GM18868 (cell line): Measurements from ENCODE around the gene RHOT1.
"Not testable (repeated sequence)": the region's sequence is repeated elsewhere in the genome, so short reads cannot be mapped to it uniquely, and the experiment has no call there.

ENCODE experiments used
- ATAC-seq: cut with Tn5 transposase; IDR thresholded peaks from one replicate; pipeline ENCODE4 v1.9.1; 2021; ENCODE audit warnings: mild to moderate bottlenecking, moderate library complexity; ENCODE audit not compliant: unreplicated experiment

RHOT1 gene

GRCh38 chr17:32123782-32124181 lies 18.5 kb upstream of the RHOT1 start:
- no peak for ATAC-seq

GRCh38 chr17:32124985-32125847 lies 17.1 kb upstream of the RHOT1 start:
- ATAC-seq: no peak

DNA sequence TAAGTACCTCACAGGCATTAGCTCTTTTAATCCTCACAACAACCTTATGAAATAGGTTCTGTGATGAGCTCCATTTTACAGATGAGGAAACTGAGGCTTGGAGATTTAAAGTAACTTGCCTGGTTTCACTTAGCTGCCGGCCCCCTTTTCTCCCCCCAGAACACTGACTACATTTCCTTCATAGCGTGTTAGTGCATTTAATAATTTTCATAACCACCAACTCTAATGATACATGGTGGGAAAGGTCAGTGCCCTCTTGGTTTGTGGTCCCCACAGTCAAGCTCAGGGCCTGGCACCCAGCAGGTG lies 16.5 kb upstream of the RHOT1 start:
- no peak for ATAC-seq

GRCh38 chr17:32126325-32126724 lies 16.0 kb upstream of the RHOT1 start:
- ATAC-seq: no peak

DNA sequence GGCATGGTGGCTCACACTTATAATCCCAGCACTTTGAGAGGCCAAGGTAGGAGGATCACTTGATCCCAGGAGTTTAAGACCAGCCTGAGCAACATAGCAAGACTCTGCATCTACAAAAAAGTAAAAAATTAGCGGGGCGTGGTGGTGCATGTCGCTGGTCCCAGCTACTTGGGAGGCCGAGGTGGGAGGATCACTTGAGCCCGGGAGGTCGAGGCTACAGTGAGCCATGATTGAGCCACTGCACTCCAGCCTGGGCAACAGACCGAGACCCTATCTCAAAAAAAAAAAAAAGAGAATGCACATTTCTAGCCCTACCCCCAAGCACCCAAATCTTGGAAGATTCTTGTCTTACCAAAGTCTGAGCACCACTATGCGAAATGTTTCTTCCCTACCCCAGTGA lies 15.6 kb upstream of the RHOT1 start:
- ATAC-seq: no peak

GRCh38 chr17:32127158-32127897 lies 15.0 kb upstream of the RHOT1 start:
- ATAC-seq: peak; percentile 83

DNA sequence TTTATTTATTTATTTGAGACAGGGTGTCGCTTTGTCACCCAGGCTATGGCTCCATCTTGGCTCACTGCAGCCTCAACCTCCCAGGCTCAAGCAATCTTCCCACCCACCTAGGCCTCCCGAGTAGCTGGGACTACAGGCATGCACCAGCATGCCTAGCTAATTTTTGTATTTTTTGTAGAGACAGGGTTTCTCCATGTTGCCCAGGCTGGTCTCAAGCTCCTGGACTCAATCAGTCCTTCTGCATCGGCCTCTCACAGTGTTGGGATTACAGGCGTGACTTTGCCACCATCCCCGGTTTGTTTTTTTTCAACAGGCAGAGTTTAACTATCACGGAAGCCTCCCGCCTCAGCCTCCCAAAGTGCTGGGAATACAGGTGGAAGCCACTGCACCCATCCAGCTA lies 13.8 kb upstream of the RHOT1 start:
- not testable (repeated sequence) for ATAC-seq

DNA sequence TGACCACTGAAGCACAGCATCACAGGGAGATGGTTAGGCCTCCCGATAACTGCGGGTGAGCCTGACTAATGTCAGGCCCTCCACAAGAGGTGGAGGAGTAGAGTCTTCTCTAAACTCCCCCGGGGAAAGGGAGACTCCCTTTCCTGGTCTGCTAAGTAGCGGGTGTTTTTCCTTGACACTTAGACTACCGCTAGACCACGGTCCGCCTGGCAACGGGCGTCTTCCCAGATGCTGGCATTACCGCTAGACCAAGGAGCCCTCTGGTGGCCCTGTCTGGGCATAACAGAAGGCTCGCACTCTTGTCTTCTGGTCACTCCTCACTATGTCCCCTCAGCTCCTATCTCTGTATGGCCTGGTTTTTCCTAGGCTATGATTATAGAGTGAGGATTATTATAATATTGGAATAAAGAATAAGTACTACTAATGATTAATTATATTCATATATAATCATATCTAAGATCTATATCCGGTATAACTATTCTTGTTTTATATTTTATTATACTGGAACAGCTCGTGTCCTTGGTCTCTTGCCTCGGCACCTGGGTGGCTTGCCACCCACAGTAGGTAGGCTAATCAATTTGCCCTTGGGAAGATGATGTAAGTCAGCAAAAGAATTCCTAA lies 6.7 kb upstream of the RHOT1 start:
- not testable (repeated sequence) for ATAC-seq

- no peak for ATAC-seq
These were observed 5.4 kb upstream of the RHOT1 start for GRCh38 chr17:32136856-32137255.

DNA sequence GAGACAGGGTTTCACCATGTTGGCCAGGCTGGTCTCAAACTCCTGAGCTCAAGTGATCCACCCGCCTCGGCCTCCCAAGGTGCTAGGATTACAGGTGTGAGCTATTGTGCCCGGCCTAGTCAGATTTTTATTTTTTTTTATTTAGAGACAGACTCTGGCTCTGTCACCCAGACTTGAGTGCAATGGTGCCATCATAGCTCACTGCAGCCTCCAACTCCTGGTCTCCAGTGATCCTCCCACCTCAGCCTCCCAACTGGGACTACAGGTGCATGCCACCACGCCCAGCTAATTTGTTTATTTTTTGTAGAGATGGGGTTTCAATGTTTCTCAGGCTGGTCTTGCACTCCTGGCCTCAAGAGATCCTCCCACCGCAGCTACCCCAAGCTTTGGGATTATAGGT lies 2.8 kb upstream of the RHOT1 start:
- ATAC-seq: not testable (repeated sequence)

DNA sequence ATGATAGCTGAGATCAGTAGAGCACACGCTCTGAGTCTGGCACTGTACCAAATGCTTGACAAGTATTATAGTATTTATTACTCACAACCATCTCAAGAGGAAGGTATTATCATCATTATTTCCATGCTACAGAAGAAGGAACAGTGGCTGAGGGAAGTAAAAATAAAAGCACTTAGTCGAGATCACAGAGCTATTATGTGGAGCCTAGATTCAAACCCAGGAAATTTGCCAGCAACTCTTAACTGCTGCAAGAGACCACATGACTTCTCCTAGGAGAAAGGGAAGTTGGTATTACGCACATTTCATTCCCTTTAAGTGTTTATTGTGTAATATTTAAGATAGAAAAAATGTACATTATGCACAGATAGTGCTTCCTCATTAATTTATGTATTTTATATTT lies 1.0 kb upstream of the RHOT1 start:
- ATAC-seq: no peak

DNA sequence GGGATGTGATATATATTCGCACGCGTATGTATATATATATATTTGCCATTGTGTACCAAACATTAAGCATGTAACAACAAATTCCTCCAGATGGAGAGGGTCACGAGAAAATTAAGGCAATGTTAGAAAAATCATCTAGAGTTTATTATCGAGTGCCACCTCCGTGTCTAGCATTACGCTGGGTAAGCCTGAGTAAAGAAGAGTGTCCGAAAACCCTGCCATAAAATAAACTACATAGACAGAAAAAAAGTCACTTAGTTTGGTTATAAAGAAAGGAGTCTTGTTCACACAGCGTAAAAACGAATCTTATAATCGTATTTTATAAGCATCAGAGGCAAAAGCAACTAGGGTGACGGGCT lies 644 bp upstream of the RHOT1 start:
- ATAC-seq: no peak

DNA sequence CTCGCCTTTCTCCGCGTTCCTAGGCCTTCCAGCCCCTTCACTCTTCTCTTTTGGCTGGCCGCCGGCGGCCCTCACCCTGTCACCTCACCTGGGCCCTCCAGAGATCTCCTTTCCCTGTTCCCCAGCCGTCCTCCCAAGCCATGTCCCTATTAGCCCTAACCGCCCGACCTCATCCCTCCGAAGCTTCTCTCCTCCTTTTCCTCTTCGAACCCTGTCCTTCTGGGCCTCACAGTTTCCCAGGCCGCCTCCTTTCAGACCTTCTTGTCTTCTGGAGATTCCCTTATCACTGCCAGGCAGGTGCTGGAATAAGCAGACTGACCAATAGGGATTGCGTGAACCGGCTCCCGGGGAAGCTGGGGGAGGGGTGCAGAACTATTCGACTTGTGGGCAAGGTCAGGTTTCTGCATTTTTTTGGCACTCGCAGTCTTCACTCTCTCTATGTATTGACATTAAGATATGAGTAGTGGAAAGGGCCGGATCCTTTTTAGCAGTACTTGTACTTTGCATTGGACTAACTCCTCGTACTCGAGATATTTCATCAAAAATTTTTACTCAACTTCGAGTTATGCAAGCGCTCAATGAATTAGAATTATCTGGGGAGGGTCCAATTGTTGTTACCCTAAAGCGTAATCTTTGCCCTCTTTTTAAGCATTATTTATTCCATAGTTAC lies 690 bp downstream of the RHOT1 start:
- no peak for ATAC-seq

DNA sequence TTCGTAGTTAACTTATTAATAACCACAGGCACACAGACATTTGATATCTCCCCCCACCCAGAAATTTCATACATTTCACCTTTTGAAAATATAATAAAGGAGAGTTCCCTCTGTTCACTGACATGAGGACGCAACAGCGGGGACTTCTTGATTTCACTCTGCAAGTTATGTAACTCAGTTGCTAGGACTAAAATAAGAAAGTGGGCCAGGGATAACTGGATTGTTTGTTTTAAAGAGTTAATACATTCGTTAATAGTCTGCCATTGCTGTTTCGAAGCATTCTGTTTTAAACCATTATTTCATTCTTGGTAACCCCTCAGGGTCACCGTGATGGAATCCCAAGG lies 1.2 kb downstream of the RHOT1 start:
- ATAC-seq: no peak

GRCh38 chr17:32144442-32144841 lies 2.1 kb downstream of the RHOT1 start:
- not testable (repeated sequence) for ATAC-seq

- ATAC-seq: no peak
These were observed 6.0 kb downstream of the RHOT1 start for GRCh38 chr17:32148351-32148750.

DNA sequence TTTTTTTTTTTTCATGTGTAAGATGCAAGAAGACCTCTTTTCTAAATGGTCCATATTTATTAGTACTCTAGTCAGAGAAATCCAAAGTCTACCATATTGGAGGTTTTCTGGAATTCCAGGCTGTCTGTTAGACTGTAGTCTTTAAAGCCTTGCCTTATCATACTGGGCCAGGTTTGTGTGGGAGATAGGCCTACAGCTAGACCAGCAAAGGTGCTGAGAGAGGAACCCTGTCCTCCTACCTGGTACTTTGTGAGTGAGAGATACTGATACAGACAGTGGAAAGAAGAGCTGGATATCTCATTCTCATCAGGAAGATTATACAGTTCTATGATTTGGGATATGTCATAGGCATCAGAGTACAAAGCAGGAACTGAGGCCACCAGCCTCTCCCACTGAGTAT lies 8.1 kb downstream of the RHOT1 start:
- ATAC-seq: no peak

- ATAC-seq: no peak
These were observed 9.8 kb downstream of the RHOT1 start for GRCh38 chr17:32152130-32152529.

GRCh38 chr17:32155896-32156295 lies 13.6 kb downstream of the RHOT1 start:
- ATAC-seq: no peak

DNA sequence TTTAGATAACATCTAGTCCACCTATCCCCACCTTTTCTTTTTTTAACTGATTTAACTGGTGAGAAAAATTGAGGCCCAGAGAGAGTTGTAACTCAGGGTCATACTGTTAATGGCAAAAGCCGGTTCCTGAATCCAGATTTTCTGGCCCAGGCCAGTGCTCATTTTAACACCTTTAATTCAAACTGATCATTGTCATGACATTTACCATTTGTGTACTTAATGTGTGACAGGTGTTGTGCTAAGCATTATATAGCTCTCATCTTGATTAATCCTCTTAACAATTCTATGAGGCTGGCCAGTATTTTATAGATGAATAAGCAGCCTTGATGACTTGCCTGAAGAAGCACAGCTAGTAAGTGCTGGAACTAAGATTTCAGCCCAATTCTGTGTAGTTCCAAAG lies 14.4 kb downstream of the RHOT1 start:
- no peak for ATAC-seq

GRCh38 chr17:32157225-32157624 lies 14.9 kb downstream of the RHOT1 start:
- ATAC-seq: no peak
